T-helper 1 cell treated with Interleukin-12 subunit alpha and Interleukin-12 subunit beta and Interleukin-4 antibody, amounts not matched to agents 30 μg/mL and 1 μg/mL, for 36 hours (primary cell): Measurements from ENCODE around the gene RHOXF2.
"Not testable (repeated sequence)": the region's sequence is repeated elsewhere in the genome, so short reads cannot be mapped to it uniquely, and the experiment has no call there.

Source experiments
- H3K27ac Mint-ChIP-seq: one replicate; pipeline ENCODE4 v1.8.0; 2021; ENCODE audit warnings: mild to moderate bottlenecking, mixed read lengths
- H3K27me3 Mint-ChIP-seq: one replicate; pipeline ENCODE4 v1.8.0; 2021; ENCODE audit warnings: low read depth, mixed read lengths
- H3K36me3 Mint-ChIP-seq: one replicate; pipeline ENCODE4 v1.8.0; 2021; ENCODE audit warnings: low read depth, mixed read lengths
- H3K4me1 Mint-ChIP-seq: one replicate; pipeline ENCODE4 v1.8.0; 2021; ENCODE audit warnings: low read depth, mixed read lengths
- H3K4me3 Mint-ChIP-seq: one replicate; pipeline ENCODE4 v1.8.0; 2021; ENCODE audit warnings: mild to moderate bottlenecking, moderate library complexity, mixed read lengths
- H3K9me3 Mint-ChIP-seq: one replicate; pipeline ENCODE4 v1.8.0; 2021; ENCODE audit warnings: mixed read lengths

RHOXF2 gene

DNA sequence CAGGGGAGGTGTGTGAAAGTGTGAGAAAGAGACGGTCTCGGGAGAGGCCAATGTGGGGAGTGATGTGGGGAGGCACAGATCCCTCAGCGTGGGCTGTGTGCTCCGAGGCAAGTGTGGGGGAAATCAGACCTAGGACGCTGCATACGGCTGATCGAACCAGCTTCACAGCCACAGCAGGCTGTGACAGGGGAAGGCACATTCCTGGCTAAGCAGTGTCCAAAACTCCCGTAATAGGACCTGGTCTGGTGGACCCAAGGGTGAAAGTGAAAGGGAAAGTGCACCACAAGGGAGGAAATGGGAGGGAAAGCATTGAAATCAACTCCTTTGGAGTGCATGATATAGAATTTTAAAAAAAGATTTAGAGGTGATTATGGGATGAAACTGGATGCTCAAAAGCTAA, 10.9 kb upstream of the RHOXF2 start:
- Mint-ChIP-seq H3K9me3 (peaks cover 6% of the 10 kb centered on the region), H3K27me3 (no peaks in the 10 kb centered on the region), H3K4me3 (no peak overlapping the region), H3K4me1 (peaks cover 29% of the 10 kb centered on the region), H3K27ac (peak overlapping the region; percentile 29), H3K36me3 (peaks cover 6% of the 10 kb centered on the region)

DNA sequence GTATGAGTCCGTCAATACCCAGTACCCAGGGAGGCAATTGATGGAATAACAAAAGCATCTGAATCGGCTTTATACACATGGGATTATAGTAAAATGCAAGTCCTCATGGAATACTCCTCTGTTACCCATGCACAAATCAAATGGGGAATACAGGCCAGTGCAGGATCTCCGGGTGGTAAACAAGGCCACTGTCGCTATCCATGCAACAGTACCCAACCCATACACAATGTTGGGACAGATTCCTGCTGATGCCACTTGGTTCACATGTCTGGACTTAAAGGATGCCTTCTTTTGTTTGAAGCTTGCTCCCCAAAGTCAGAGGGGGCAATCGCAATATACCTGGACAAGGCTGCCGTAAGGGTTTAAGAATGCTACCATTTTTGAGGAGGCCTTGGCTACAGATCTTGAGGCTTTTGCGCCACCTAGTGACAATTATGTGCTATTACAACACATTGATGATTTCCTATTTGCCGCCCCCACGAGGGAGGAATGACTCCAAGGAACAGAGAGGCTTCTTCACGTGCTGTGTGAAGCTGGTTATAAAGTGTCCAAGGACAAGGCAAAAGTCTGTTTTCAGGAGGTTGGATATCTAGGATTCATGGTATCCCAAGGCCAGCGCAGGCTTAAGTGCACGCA, 8.2 kb upstream of the RHOXF2 start:
- H3K9me3 Mint-ChIP-seq, H3K4me3 Mint-ChIP-seq, H3K36me3 Mint-ChIP-seq, H3K27me3 Mint-ChIP-seq, H3K27ac Mint-ChIP-seq: not testable (repeated sequence)
- peaks cover 17% of the 10 kb centered on the region for H3K4me1 Mint-ChIP-seq

DNA sequence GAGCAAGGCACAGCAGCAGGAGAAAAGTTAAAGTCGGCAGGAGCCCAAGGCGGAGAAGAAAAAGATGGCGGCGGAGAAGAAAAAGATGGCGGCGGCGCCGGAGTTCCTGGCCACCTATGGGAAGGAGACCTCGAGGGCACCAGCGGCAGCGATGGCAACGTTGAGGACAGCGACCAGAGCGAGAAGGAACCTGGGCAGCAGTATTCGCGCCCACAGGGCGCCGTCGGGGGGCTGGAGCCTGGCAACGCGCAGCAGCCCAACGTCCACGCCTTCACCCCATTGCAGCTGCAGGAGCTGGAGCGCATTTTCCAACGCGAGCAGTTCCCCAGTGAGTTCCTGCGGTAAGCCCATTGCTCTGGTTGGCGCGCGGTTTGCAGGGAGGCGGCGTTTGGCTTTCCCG, 673 bp downstream of the RHOXF2 start:
- H3K27me3 Mint-ChIP-seq, H3K36me3 Mint-ChIP-seq, H3K4me1 Mint-ChIP-seq, H3K4me3 Mint-ChIP-seq, H3K27ac Mint-ChIP-seq, H3K9me3 Mint-ChIP-seq: not testable (repeated sequence)

DNA sequence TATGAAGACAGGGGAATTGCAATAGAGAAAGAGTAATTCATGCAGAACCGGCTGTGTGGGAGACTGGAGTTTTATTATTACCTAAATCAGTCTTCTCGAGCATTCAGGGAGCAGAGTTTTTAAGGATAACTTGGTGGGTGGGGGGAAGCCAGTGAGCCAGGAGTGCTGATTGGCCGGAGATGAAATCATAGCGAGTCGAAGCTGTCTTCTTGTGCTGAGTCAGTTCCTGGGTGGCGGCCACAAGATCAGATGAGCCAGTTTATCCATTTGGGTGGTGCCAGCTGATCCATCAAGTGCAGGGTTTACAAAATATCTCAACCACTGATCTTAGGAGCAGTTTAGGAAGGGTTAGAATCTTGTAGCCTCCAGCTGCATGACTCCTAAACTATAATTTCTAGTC, 34.8 kb downstream of the RHOXF2 start:
- not testable (repeated sequence) for H3K4me3 Mint-ChIP-seq, H3K4me1 Mint-ChIP-seq, H3K27me3 Mint-ChIP-seq, H3K9me3 Mint-ChIP-seq, H3K36me3 Mint-ChIP-seq, H3K27ac Mint-ChIP-seq

DNA sequence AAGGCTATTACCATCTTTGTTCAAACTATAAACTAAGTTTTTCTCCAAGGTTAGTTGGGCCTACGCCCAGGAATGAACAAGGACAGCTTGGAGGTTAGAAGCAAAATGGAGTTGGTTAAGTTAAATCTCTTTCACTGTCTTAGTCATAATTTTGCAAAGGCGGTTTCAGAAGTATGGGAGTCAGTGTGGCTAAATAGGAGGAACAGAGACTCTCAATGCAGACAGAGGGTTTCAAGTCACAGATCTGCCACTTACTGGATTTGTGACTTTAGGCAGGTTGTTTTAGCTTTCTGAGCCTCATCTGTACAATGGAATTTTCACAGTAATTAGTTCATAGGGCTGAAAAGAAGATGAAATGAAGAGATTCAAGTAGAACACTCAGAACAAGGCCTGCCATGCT, 35.3 kb downstream of the RHOXF2 start:
- not testable (repeated sequence) for H3K36me3 Mint-ChIP-seq, H3K27ac Mint-ChIP-seq, H3K27me3 Mint-ChIP-seq, H3K4me3 Mint-ChIP-seq, H3K4me1 Mint-ChIP-seq, H3K9me3 Mint-ChIP-seq

DNA sequence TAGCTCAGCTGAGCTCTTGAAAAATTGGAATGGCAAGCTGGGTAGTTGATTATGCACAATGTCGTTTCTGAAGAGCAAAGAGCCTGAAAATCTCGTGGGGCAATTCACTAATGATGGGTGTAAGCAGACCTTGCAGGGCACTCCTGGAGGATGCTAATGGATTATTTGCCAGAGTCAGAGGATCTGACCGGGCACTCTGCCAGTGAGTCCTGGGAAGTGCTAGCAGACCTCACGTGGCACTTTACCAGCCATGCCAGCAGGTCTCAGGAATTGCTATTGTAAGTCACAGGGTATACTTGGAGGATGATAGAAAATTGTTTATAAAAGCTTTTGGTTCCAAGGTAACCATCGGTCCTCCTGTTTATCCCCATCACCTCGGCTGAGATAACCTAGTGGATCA, 37.4 kb downstream of the RHOXF2 start:
- not testable (repeated sequence) for H3K4me3 Mint-ChIP-seq, H3K27me3 Mint-ChIP-seq, H3K27ac Mint-ChIP-seq, H3K9me3 Mint-ChIP-seq, H3K4me1 Mint-ChIP-seq, H3K36me3 Mint-ChIP-seq

DNA sequence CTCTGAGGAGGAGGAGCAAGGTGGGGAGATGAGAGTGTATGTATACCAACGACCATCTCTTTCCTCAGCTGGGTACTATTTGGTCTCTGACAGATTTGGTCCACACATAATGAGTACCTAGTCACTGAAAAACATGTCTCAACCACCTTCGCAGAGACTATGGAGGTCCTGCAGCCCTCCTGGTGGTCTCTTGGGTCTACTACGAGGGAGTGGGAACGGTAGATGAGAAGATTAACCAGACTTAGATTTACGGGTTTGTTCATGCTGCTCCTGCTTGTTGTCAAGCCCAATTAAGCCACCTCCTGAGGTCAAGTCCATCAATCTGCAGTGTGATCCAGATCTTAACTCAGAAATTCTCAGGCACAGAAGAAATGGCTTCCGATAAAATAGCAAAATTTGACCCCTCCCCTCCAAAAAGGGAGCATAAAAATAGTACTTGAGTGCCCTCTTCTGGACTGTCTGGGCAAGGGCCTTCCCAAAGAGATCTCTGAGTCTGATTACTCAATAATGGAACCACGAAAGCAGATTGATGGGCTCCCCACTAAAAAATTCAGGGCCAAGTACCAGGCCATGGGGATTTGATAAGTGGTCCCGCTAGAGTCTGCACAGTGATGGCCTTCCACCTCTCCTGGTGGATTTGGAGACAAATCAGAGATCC, 38.3 kb downstream of the RHOXF2 start:
- not testable (repeated sequence) for H3K27me3 Mint-ChIP-seq, H3K36me3 Mint-ChIP-seq, H3K27ac Mint-ChIP-seq, H3K4me3 Mint-ChIP-seq, H3K4me1 Mint-ChIP-seq, H3K9me3 Mint-ChIP-seq

DNA sequence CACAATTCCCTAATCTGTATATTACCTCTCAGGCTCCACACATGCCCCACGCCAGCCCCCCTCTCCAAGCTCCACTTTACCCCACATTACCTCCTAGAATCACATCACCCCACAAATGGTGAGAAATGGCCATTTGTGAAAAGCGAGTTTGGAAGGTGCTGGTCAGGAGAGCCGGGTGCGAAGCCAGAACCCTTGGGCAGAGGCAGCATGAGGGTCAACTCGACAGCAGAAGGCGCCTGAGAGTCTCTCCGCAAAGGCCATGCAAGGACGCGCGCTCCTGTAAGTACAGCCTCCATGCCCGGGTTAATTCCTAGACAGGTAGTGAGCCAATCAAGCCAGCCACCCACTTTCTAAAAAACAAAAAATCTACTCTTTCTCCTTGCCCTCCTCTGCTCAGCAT, 42.4 kb downstream of the RHOXF2 start:
- peaks cover 3% of the 10 kb centered on the region for H3K27me3 Mint-ChIP-seq
- H3K4me1 Mint-ChIP-seq = peaks cover 6% of the 10 kb centered on the region
- H3K4me3 Mint-ChIP-seq = no peak overlapping the region
- H3K27ac Mint-ChIP-seq = no peak overlapping the region
- H3K36me3 Mint-ChIP-seq = no peaks in the 10 kb centered on the region
- no peaks in the 10 kb centered on the region for H3K9me3 Mint-ChIP-seq

DNA sequence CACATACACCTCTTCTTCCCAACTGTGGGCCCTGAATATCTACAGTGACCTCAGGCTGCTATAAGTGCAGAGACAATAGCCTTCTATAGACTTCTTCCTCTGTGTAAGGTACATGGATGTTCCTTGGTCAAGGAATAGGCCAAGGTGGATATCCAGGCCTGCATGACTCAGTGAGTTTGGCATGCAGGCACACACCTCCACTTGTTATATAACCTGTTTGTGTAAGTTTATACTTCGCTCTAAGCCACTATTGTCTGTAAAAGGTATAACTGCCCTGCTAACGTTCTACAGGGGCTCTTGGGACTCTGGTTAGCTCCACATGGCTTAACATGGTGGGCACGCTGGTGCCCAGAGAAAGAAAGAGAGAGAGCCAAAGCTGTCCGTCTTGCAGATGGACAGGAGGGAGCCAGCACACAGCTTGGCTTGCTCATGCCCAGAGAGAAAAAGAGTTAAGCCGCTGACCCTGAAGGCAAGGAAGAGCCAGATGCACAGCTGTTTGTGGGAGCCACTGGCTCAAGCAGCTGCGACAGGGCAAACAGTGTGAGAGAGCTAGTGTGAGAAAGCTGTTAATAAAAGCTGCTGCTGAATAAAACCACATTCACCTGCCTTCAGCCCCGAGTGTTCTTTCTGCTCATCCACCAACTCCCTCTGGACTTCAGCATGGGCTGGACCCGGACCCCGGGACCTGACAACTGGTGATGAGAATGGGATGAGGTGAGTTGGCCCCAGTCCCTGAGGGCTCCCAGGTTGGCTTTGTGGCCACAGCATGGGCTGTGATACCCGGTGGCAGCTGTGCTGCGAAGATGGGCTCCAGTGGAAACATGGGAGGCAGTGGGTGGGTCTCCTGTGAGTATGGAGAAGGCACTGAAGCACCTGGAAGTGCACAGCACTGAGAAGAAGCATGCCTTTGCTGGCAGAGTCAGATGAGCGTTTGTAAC, 47.7 kb downstream of the RHOXF2 start:
- Mint-ChIP-seq H3K36me3 (no peaks in the 10 kb centered on the region), H3K27me3 (peaks cover 3% of the 10 kb centered on the region), H3K4me3 (no peak overlapping the region), H3K9me3 (no peaks in the 10 kb centered on the region), H3K27ac (no peak overlapping the region), H3K4me1 (no peaks in the 10 kb centered on the region)

DNA sequence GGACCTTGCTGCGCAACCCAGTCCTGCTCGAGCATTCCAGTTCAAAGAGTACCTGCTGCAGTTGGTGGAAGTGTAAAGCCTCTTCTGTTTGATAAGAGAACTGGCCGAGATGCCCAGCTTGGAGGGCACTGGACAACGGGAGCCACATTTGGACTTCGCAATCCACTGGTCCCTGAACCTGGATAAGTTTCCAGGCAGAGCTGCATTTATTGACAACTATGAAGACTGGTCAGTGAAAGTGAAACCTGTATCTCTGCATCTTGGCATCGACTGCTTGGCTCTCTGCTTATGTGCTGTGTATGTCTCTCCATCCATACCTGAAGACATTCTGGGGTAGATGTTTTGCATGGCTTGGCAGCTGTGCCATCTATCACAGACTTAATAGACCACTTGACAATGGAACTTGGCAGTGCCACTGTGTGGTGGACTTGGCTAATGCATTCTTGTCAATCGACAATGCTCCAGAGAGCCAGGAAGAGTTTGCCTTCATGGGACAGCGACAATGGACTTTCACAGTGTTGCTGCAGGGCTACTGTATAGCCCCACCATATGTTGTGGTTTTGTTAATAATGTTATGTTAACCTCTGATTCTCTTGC, 48.7 kb downstream of the RHOXF2 start:
- H3K9me3 Mint-ChIP-seq = no peaks in the 10 kb centered on the region
- H3K4me1 Mint-ChIP-seq = no peaks in the 10 kb centered on the region
- peaks cover 3% of the 10 kb centered on the region for H3K27me3 Mint-ChIP-seq

DNA sequence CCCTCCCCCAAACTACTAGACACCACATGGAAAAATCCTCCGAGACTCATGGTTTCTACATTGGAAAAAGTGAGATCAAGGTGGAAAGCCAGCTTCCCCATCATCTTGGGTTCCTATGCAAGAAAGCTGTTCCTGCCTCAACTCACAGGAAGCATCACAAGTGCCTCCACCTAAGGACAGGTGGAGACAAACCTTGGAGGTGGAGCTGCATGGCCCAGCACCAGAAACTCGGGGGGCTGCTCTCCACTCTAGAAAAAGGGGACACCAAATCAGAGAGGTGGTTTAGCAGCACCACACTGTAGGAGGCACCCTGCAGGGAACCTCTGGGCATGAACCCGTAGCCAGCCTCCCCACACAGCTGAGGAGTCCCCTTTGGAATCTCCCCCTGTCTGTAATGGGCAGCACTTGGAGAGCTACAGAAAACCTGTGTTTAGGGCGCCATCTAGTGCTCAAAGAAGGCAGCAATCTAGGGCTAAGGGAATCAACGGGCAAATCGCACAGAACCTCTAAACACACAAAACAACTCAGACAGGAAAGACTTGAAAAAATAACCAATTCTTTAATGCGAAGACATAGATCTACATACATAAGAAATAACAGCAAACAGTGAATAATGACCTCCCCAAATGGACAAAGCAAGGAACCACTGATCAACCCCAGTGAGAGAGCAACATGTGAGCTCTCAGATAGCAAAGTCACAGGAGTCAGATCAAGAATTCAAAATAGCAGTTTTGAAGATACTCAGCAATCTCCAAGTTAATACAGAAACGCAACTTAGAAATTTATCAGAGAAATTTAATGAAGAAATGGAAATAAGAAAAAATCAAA, 55.2 kb downstream of the RHOXF2 start:
- H3K9me3 Mint-ChIP-seq = no peaks in the 10 kb centered on the region
- no peaks in the 10 kb centered on the region for H3K4me1 Mint-ChIP-seq
- H3K4me3 Mint-ChIP-seq = no peak overlapping the region
- H3K36me3 Mint-ChIP-seq = no peaks in the 10 kb centered on the region
- H3K27me3 Mint-ChIP-seq = peaks cover 10% of the 10 kb centered on the region
- no peak overlapping the region for H3K27ac Mint-ChIP-seq

More for the DNA sequence above, 48.7 kb downstream of the RHOXF2 start:
- H3K4me3 Mint-ChIP-seq = no peak overlapping the region
- no peak overlapping the region for H3K27ac Mint-ChIP-seq
- no peaks in the 10 kb centered on the region for H3K36me3 Mint-ChIP-seq
